Measurements from ENCODE around the gene WDR59.

WDR59 gene

DNA sequence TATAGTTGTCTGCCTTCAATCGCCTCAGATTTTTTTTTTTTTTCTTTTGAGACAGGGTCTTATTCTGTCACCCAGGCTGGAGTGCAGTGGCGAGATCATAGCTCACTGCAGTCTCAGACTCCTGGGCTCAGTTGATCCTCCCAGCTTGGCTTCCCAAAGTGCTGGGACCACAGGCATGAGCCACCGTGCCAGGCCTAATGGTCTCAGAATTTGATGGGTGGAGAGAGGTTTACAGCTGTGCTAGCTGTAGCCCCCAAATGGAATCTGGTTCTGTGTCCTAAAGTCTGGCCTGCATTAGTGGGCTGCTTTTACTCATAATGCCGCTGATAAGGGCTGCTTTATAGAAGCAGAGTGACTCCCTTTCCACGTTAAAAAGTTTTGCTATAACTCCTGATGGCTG, 19.0 kb upstream of the WDR59 start:
- ChIA-PET CTCF (no interaction called here), POLR2A (interaction anchor here (0.6 kb wide), 1 partner anchor 11 kb away, joined by 3 read pairs; no protein-coding TSS in a partner anchor)
- DNase-seq (ENCODE audit: extremely low spot score): no peak
- no peak for TF ChIP-seq LEF1 (IDR thresholded peaks at IDR 0.05; ENCODE audit: borderline replicate concordance)
- no peak for TF ChIP-seq BHLHE40 (IDR thresholded peaks at IDR 0.05; ENCODE audit: borderline replicate concordance)
- no peak for TF ChIP-seq FOXA1 (IDR thresholded peaks at IDR 0.05)

DNA sequence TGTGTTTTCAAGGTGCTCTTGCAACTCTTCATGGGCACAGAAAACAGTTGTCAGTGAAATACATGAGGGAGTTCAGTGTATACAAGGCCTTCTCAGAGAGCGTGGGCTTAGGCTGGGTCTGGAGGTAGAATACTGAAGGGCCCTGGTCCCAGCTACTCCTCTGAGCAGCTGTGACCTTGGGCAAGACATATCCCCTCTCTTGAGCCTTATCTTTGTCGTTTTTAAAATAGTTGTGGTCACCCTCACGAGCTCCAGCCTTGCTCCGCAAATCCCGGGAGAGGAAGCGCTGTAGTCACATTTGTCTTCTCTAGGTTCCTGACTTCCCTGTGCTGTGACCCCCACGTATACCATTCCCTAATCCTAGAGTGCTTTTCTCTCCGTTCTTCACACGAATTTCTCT, 17.6 kb upstream of the WDR59 start:
- POLR2A ChIA-PET: interaction anchor here (1.3 kb wide), 1 partner anchor 18 kb away, joined by 3 read pairs; the partner anchor contains the start of gene WDR59
- no peak for TF ChIP-seq FOXK2 (IDR thresholded peaks at IDR 0.05)
- no peak for TF ChIP-seq ZNF384 (IDR thresholded peaks at IDR 0.05)
- TF ChIP-seq NFRKB (IDR thresholded peaks at IDR 0.05): no peak
- no peak for TF ChIP-seq FOXM1 (IDR thresholded peaks at IDR 0.05; ENCODE audit: borderline replicate concordance)
- no peak for DNase-seq (ENCODE audit: extremely low spot score)
- CTCF ChIA-PET: interaction anchor here (1.7 kb wide), 1 partner anchor 109 kb away, joined by 5 read pairs; no protein-coding TSS in a partner anchor

- CTCF ChIA-PET: no interaction called here
- TF ChIP-seq, protein P1, sequence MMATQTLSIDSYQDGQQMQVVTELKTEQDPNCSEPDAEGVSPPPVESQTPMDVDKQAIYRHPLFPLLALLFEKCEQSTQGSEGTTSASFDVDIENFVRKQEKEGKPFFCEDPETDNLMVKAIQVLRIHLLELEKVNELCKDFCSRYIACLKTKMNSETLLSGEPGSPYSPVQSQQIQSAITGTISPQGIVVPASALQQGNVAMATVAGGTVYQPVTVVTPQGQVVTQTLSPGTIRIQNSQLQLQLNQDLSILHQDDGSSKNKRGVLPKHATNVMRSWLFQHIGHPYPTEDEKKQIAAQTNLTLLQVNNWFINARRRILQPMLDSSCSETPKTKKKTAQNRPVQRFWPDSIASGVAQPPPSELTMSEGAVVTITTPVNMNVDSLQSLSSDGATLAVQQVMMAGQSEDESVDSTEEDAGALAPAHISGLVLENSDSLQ (IDR thresholded peaks at IDR 0.05): no peak
- TF ChIP-seq FOXM1 (IDR thresholded peaks at IDR 0.05; ENCODE audit: borderline replicate concordance): no peak
- TF ChIP-seq L3MBTL2 (conservative IDR thresholded peaks at IDR 0.05): no peak
- TF ChIP-seq BHLHE40 (IDR thresholded peaks at IDR 0.05; ENCODE audit: borderline replicate concordance): no peak
- TF ChIP-seq SP1 (IDR thresholded peaks at IDR 0.05): no peak
- no peak for TF ChIP-seq SUZ12 (IDR thresholded peaks at IDR 0.05)
- no peak for TF ChIP-seq CTBP1 (IDR thresholded peaks at IDR 0.05; ENCODE audit: borderline replicate concordance)
- TF ChIP-seq TARDBP (IDR thresholded peaks at IDR 0.05): no peak
- TF ChIP-seq HDGF (IDR thresholded peaks at IDR 0.05; ENCODE audit: borderline replicate concordance): no peak
- no peak for TF ChIP-seq ELF4 (IDR thresholded peaks at IDR 0.05)
- no peak for TF ChIP-seq ARNT (IDR thresholded peaks at IDR 0.05)
- TF ChIP-seq LEF1 (IDR thresholded peaks at IDR 0.05; ENCODE audit: borderline replicate concordance): no peak
- no peak for TF ChIP-seq FOXA1 (IDR thresholded peaks at IDR 0.05)
- no peak for TF ChIP-seq ZNF384 (IDR thresholded peaks at IDR 0.05)
- TF ChIP-seq FOXK2 (IDR thresholded peaks at IDR 0.05): no peak
- TF ChIP-seq NFRKB (IDR thresholded peaks at IDR 0.05): no peak
- no peak for DNase-seq (ENCODE audit: extremely low spot score)
- POLR2A ChIA-PET: no interaction called here
Measured at GRCh38 chr16:75000481-75001081, 15.7 kb upstream of the WDR59 start.

- DNase-seq (ENCODE audit: extremely low spot score): peak; percentile 23
- no peak for TF ChIP-seq NFRKB (IDR thresholded peaks at IDR 0.05)
- TF ChIP-seq TARDBP (IDR thresholded peaks at IDR 0.05): no peak
- TF ChIP-seq BHLHE40 (IDR thresholded peaks at IDR 0.05; ENCODE audit: borderline replicate concordance): no peak
- no peak for TF ChIP-seq L3MBTL2 (conservative IDR thresholded peaks at IDR 0.05)
- TF ChIP-seq LEF1 (IDR thresholded peaks at IDR 0.05; ENCODE audit: borderline replicate concordance): no peak
- TF ChIP-seq FOXK2 (IDR thresholded peaks at IDR 0.05): no peak
- no peak; the same call in 1 of the 2 replicates for TF ChIP-seq CTBP1 (IDR thresholded peaks at IDR 0.05; ENCODE audit: borderline replicate concordance)
- CTCF ChIA-PET: interaction anchor here (1.0 to 1.6 kb wide), 5 partner anchors 12 to 122 kb away, joined by 3 to 10 read pairs (median 3); no protein-coding TSS in a partner anchor
- POLR2A ChIA-PET: no interaction called here
Measured at GRCh38 chr16:74999609-75000480, 14.9 kb upstream of the WDR59 start.

- POLR2A ChIA-PET: no interaction called here
- CTCF ChIA-PET: interaction anchor here (1.0 to 1.6 kb wide), 5 partner anchors 12 to 122 kb away, joined by 3 to 10 read pairs (median 3); no protein-coding TSS in a partner anchor
- no peak for DNase-seq (ENCODE audit: extremely low spot score)
- TF ChIP-seq BHLHE40 (IDR thresholded peaks at IDR 0.05; ENCODE audit: borderline replicate concordance): no peak
- no peak for TF ChIP-seq ARNT (IDR thresholded peaks at IDR 0.05)
- TF ChIP-seq FOXK2 (IDR thresholded peaks at IDR 0.05): no peak
- no peak for TF ChIP-seq ELF4 (IDR thresholded peaks at IDR 0.05)
Measured at GRCh38 chr16:74999219-74999608, 14.3 kb upstream of the WDR59 start.

- ChIA-PET CTCF (interaction anchor here (0.5 to 1.6 kb wide), 12 partner anchors 9 to 166 kb away, joined by 3 to 37 read pairs (median 3); partner anchors contain the start of gene WDR59), POLR2A (interaction anchor here (1.0 to 1.2 kb wide), 2 partner anchors 14 to 113 kb away, joined by 4 to 6 read pairs; partner anchors contain the start of gene WDR59)
- DNase-seq (ENCODE audit: extremely low spot score): peak; percentile 89
- TF ChIP-seq L3MBTL2 (conservative IDR thresholded peaks at IDR 0.05) (no peak), FOXA1 (IDR thresholded peaks at IDR 0.05) (no peak), ARNT (IDR thresholded peaks at IDR 0.05) (0 out of 2 replicates have a peak, but pooled peaks have one; percentile 13)
Measured at GRCh38 chr16:74998481-74999218, 13.7 kb upstream of the WDR59 start, which contains the start of gene ZNRF1. ZNRF1 (plus strand) TSS chr16:74999024; CDS start chr16:74999672, 648 bp downstream.

DNA sequence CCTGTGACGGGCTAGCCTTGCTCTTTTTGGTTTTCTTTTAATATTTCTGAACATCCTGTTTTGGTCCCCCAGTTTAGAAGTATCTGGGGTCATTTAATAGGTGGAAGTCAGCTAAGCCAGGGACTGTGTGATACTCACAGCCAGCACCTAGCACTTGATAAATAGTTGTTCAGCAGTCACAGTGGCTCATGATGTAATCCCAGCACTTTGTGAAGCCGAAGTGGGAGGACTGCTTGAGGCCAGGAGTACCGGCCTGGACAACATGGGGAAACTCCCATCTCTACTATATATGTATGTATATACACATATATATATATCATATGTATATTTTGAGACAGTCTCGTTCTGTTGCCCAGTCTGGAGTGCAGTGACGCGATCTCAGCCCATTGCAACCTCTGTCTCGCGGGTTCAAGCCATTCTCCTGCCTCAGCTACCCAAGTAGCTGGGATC, 12.1 kb upstream of the WDR59 start:
- ChIA-PET CTCF (interaction anchor here (1.0 kb wide), 1 partner anchor 114 kb away, joined by 3 read pairs; no protein-coding TSS in a partner anchor), POLR2A (interaction anchor here (1.8 kb wide), 1 partner anchor 12 kb away, joined by 7 read pairs; the partner anchor contains the start of gene WDR59)

More for the DNA sequence above, 12.1 kb upstream of the WDR59 start:
- DNase-seq (ENCODE audit: extremely low spot score): no peak
- TF ChIP-seq L3MBTL2 (conservative IDR thresholded peaks at IDR 0.05): no peak
- no peak for TF ChIP-seq CTBP1 (IDR thresholded peaks at IDR 0.05; ENCODE audit: borderline replicate concordance)
- TF ChIP-seq HDGF (IDR thresholded peaks at IDR 0.05; ENCODE audit: borderline replicate concordance): no peak
- no peak for TF ChIP-seq TARDBP (IDR thresholded peaks at IDR 0.05)
- TF ChIP-seq, protein P1 (IDR thresholded peaks at IDR 0.05): no peak
- TF ChIP-seq ARNT (IDR thresholded peaks at IDR 0.05): no peak
- no peak for TF ChIP-seq FOXK2 (IDR thresholded peaks at IDR 0.05)
- no peak for TF ChIP-seq NFRKB (IDR thresholded peaks at IDR 0.05)
- no peak for TF ChIP-seq FOXA1 (IDR thresholded peaks at IDR 0.05)
- TF ChIP-seq ELF4 (IDR thresholded peaks at IDR 0.05): no peak
- no peak for TF ChIP-seq BHLHE40 (IDR thresholded peaks at IDR 0.05; ENCODE audit: borderline replicate concordance)
- no peak for TF ChIP-seq LEF1 (IDR thresholded peaks at IDR 0.05; ENCODE audit: borderline replicate concordance)
- TF ChIP-seq SUZ12 (IDR thresholded peaks at IDR 0.05): no peak
- no peak for TF ChIP-seq SP1 (IDR thresholded peaks at IDR 0.05)
